Measurements from ENCODE around the gene CHIC2.

Gene CHIC2

DNA sequence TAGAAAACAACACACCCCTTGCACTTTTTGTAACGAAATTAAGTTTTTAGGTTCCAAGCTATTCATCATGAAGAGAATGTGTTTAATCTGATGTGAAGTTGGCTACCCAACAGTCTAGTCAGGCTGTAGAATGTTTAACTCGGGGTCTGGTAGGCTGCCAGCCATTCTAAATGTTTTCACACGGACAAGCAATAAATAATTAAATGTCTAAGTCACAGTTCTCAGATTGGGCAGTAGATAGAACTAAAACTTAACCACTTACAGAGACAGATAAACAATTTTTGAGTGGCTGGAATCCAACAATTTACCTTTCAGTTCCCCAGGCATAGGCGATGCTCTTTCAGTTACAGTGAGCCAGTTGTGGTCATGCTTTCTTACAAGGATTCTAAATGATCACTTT is 66.5 kb downstream of the CHIC2 start:
- no peak for FAIRE-seq

DNA sequence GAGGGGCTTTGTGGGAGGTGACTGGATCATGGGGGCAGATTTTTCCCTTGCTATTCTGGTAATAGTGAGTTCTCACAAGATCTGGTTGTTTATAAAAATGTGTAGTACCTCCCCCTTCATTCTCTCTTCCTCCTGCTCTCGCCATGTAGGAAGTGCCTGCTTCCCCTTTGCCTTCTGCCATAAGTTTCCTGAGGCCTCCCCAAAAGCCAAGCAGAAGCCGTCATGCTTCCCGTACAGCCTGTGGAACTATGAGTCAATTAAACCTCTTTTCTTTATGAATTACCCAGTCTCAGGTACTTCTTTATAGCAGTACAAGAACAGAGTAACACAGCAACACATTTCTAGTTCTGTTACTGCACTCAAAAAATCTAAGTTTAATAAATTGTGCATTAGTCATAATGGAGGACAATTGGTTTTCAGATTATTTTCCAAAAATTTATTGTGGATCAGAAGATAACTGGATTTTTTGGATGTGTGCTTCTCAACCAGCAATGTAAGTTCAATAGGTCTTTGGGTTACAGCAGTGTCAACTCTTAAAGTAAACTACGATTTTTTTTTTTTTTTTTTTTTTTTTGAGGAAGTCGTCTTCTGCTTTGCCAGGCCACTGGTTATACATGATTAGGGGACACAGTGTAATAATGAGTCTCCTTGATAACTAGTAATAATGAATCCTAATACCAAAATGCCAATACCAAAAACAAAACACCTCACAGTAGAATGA is 69.9 kb downstream of the CHIC2 start:
- no peak for FAIRE-seq

DNA sequence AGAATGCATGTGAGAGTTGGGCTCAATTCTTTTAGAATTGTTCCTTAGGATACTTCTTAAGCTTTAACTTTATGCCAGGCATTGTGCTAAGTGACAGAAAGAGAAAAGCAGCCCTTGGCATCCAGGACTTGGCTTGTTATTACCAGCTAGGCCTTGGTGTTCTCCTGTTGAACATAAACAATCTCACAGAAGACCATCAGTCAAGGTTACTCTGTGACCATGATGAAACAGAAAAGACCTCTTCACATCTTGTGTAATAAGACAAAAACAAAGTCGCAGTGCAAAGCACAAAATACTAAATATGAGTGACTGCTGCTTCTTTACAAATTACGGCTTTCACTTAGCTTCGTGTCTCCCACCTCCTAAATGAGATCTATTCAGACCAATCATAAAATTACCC is 71.6 kb downstream of the CHIC2 start:
- no peak for FAIRE-seq

DNA sequence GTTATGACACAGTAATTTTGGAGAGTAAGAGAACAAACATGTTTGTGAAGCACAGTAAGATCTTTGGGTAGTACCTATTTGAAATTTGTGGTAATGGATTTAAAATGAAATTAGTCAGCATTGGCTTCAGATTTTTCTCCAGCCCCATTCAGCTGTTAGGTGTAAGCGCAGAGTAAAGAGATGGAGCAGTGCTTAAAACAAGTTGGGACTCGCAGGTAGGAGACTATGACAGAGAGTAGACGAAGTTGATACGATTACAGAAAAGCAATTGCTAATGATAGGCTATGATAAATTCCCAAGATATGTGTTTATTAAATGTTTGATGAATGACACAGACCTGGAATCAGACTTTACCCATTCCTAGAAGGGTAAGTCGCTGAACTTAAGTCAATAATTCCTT is 72.6 kb downstream of the CHIC2 start:
- FAIRE-seq = no peak

DNA sequence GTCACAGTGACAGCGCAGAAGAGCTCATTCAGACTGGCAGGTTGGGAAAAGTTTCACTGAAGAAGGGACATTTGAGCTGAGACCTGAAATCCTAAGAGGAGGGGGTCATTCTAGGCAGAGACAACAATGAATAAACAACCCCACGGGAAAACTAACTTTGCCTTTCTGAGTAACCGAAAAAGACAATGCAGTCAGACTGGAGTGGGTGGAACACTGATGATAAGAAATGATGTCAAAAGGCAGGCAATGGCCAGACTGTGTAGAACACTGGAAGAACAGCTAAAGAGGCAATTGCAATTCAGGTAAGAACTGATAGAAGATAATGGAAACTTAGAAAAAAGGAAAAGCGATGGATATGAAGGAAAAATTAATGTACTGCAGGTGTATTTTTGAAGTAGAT is 73.8 kb downstream of the CHIC2 start:
- FAIRE-seq = no peak

DNA sequence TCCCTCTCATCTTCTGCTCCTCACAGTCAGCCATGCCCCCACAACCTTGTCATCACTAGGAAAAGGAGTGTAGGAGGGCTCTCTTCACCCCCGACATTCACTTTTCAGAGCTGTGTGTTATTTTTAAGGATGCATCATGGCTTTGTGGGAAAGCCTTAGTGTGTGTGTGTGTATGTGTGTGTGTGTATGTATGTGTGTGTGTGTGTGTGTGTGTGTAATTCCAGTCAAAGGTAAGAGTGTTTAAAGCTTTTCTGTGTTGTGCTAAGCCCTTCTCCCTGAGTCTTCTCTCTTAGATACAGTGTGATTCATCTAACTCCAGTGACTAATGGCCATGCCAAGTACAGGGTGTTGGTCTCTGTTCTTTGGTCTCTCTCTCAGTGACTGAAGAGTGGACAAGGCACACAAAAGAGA is 76.6 kb downstream of the CHIC2 start:
- FAIRE-seq = no peak

DNA sequence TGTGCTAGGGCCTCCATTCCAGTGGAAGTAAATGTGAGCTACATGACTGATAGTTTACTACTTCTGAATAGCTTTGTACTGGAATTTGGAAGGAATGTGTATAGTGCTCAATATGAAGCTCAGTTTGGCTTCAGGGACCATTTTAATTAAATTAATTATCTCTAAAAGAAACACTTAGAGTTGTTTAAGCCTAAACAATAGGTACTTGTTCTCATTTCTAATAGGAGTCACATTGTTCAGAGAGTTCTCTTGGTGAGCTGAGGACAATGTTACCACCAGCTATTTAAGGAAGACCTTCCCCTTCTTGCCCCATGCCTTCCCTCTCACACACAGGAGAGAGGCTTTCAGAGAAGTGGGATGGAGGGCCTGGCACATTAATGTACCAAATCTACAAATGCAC is 78.3 kb downstream of the CHIC2 start:
- no peak for FAIRE-seq

DNA sequence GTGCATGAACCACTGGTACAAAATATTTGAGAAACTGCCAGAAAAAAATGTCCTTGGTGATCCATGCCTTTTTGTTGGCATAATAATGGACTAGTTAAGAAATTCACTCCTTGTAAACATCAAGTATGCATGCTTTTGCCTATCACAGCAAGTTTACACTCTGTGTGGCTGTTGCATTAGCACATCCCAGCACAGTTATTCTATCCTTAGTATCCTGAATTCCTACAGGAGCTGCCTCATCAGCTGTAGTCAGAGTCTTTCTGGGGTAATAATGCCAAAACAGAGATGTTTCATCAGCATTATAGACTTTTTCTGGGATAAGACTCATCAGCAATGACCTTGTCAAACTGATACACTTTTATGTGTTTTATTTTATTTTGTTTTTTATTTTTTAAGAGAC is 82.8 kb downstream of the CHIC2 start:
- FAIRE-seq = no peak

DNA sequence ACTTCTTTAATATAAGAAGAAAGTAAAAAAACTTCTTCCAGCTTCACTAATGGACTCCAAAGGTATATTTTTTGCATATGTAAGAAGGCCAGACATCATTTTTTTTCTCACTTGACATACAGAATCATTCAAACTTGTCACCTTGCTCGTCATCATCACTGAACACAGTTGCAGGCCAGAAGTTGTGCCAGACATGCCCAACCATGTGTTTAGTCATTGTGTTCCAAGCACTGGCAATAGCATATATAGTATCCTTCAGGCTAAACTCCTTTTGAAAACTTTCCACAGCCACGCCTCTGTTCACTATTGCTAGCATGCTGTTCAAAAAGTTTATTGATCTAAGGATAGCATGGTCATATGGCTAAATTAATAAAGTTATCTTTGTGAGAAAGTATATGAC is 83.3 kb downstream of the CHIC2 start:
- no peak for FAIRE-seq

DNA sequence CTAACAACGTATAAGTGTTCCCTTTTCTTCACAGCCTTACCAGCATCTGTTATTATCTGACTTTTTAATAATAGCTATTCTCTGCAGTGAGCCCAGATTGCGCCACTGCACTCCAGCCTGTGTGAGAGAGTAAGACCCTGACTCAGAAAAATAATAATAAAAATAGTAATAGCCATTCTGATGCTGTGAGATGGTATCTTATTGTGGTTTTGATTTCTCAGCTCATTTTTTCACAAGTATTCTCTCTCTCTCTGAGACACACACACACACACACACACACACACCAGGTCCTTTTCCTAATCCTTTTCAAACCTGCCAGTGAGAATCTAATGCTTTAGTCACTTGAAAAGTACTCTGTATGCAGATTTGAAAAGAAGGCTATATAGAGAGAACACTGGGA is 89.8 kb downstream of the CHIC2 start:
- FAIRE-seq = no peak

DNA sequence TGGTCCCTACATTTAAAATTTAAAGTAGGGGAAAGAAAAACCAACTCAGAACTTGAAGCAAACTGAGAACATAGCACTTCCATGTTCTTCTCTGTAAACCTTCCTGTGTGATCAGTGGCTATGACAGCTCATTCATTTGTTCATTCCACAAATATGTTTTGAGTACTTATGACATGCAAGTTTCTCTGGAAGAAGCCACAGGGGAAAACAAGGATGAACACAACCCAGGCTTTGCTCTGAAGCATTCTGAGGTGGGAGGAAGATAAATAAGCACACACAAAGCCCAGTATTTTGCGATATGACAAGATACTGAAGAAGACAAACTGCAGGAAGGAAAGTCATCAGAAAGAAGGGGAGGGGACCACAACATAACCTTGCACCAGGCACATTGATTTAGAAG is 96.4 kb downstream of the CHIC2 start:
- FAIRE-seq = no peak

DNA sequence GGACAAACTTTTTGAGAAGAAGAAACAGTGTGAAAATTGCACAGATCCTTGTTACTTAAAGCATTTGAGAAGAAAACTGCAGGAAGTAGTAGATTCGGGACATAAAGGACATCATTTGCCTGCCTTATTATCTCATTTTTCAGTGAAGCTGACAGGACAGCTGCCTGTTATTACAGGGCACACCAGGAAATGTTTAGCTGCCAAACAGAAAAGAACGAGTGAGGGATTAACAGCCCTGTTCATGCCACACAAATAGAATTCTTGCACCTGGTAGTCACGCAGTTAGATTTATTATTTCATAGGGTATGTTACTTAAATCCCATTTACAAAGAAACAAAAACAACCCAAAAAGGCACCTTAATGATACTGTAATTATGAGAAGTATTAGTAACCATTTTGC is 100.6 kb downstream of the CHIC2 start:
- FAIRE-seq = no peak

DNA sequence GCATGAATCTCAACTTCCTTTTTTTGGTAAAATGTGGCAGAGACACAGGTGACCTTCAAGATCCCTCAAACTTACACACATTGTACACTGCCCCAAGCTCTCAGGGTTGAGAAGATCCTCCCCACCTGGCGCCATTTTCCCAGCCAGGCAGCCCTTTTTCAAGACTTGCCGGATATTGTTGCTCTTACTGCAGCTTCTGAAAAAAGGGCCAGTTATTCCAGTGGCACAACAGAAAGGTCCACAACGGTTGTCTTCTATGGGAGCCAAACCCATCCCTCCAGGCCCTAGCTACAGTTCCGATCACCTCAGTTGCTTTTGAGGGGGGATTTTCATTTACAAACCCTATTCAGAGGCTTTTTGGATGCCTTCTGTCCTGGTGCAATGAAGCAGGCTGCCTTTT is 101.1 kb downstream of the CHIC2 start:
- FAIRE-seq = no peak

DNA sequence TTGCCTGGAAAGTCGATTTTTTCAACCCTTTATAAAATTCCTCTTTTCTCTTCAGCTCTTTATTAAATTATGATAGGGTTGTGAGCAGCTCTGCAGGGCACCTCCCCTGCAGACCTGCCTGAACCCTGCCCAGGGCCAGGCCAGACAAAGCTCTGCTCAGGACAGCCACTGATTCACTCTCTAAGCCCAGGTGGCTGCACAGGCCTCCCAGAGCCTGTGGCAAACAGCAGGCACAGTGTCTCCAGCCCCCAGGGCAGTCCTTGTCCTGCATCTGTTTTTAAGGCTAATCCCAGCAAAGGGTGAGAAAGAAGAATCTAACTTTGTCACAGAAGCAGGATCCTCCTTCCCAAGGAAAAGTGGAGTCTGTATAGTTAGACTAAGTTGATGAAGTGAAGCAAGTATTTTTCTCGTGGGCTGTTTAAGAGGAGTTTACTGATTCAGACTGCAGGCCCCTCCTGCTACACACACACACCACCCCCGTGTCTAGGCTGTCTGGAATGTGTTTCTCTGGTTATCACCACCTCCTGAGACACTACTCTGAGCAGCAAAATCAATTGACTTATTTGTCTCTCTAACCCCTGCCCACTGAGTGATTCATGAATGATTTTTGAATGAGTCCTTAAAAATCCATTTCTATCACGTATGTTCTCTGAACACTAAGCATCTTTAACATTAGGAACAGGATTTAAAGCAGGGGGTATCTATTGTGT is 101.7 kb downstream of the CHIC2 start:
- FAIRE-seq = no peak

DNA sequence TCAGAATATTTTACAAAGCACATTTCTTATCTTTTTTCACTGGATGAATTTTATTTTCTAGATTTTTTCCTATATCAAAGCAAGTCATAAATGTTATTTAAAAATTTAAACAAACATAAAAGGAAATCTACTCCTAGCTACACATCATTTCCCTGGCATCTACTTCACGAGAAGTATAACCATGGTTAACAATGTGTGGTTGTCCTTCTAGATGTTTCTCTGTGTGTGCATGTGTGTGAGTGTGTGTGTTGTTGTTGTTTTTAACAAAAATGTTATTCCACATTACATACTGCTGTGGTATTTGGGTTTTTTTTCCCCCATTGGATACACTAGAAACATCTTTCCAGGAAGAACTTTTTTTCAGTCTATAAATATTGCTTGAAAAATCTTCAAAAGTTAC is 103.1 kb downstream of the CHIC2 start:
- FAIRE-seq = no peak

DNA sequence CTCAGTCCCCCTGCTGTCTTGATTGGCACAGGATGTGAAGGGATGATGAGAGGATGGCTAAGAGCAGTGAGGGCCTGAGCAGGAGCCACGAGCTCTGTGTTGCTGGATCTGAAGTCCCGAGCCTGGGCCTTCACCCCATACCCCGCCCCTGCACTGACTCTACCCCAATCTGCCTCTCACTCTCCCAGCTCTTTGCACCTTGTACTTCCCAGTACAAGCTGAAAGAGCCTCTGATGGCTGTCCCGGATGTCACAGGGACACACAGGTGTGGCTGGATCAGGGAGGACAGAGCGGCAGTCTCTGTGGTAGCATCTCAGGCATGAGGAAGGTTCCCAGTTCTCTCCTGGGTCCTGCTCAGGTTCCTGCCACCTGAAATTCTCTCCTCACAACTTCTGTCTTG is 103.6 kb downstream of the CHIC2 start:
- FAIRE-seq = no peak
